TTC549 (cell line): ENCODE measurements around the gene HCN3.
A peak's percentile ranks its signal among the peaks of the same experiment; 100 is the strongest.
"Not testable (repeated sequence)": the region's sequence is repeated elsewhere in the genome, so short reads cannot be mapped to it uniquely, and the experiment has no call there.

Experiments
- FAIRE-seq: peaks from 2 replicates; lab custom pipeline; 2012; peaks lifted over from hg19 to GRCh38; lab: Jason Lieb, UNC

Gene HCN3

GRCh38 chr1:155313261-155313660 is 36.0 kb downstream of the HCN3 start:
- FAIRE-seq = no peak

GRCh38 chr1:155316922-155317321 is 39.7 kb downstream of the HCN3 start:
- FAIRE-seq = no peak

GRCh38 chr1:155318082-155318481 is 40.8 kb downstream of the HCN3 start:
- FAIRE-seq = no peak

GRCh38 chr1:155319536-155319935 is 42.3 kb downstream of the HCN3 start:
- FAIRE-seq = no peak

GRCh38 chr1:155320252-155320651 is 43.0 kb downstream of the HCN3 start:
- no peak for FAIRE-seq

GRCh38 chr1:155320661-155321617 is 43.7 kb downstream of the HCN3 start, which contains the start of gene RUSC1:
Gene RUSC1, plus strand, starts transcription at chr1:155320894. Its CDS starts 880 bp downstream, at chr1:155321774.
- no peak for FAIRE-seq

GRCh38 chr1:155321639-155322503 is 44.6 kb downstream of the HCN3 start:
- FAIRE-seq = no peak

GRCh38 chr1:155322571-155322952 is 45.3 kb downstream of the HCN3 start:
- FAIRE-seq = no peak

- peak; percentile 75 for FAIRE-seq
These were observed 45.9 kb downstream of the HCN3 start for GRCh38 chr1:155322953-155323728.

- peak; percentile 32 for FAIRE-seq
These were observed 46.4 kb downstream of the HCN3 start for GRCh38 chr1:155323729-155324036.

GRCh38 chr1:155324037-155324716 is 46.9 kb downstream of the HCN3 start:
- FAIRE-seq = peak; percentile 92

- FAIRE-seq = no peak
These were observed 47.7 kb downstream of the HCN3 start for GRCh38 chr1:155324717-155325602.

GRCh38 chr1:155325603-155325893 is 48.3 kb downstream of the HCN3 start:
- no peak for FAIRE-seq

- FAIRE-seq = no peak
These were observed 48.8 kb downstream of the HCN3 start for GRCh38 chr1:155326020-155326526.

- no peak for FAIRE-seq
These were observed 49.4 kb downstream of the HCN3 start for GRCh38 chr1:155326631-155327037.

- no peak for FAIRE-seq
These were observed 50.7 kb downstream of the HCN3 start for GRCh38 chr1:155327981-155328380.

- FAIRE-seq = not testable (repeated sequence)
These were observed 51.6 kb downstream of the HCN3 start for GRCh38 chr1:155328856-155329255.

- FAIRE-seq = no peak
These were observed 52.8 kb downstream of the HCN3 start for GRCh38 chr1:155329980-155330598.

GRCh38 chr1:155334962-155335361 is 57.7 kb downstream of the HCN3 start:
- no peak for FAIRE-seq
